H9 (cell line): ENCODE data around the gene JAKMIP1. TPM values are rescaled to one million over a fixed set of nuclear protein-coding genes. Genes with fewer than 3 reads are reported as not detected.

Source experiments
- DNase-seq: peaks from one replicate; pipeline ENCODE4 v3.0.0-alpha.2; 2017
- H2AFZ ChIP-seq: one replicate; pipeline ENCODE4 v1.6.1; 2013; ENCODE audit warnings: mild to moderate bottlenecking, low read length, control low read depth, moderate library complexity
- H2AK5ac ChIP-seq: 2 replicates; pipeline ENCODE4 v1.6.1; 2013; ENCODE audit warnings: low read length, control low read depth, mixed read lengths; ENCODE audit not compliant: insufficient read length
- H2BK120ac ChIP-seq: one replicate; pipeline ENCODE4 v1.6.1; 2013; ENCODE audit warnings: low read depth, mild to moderate bottlenecking, low read length, control low read depth, inconsistent platforms; ENCODE audit not compliant: poor library complexity, severe bottlenecking
- H2BK12ac ChIP-seq: 2 replicates; pipeline ENCODE4 v1.6.1; 2013; ENCODE audit warnings: low read length, control low read depth, mixed read lengths, low read depth; ENCODE audit not compliant: insufficient read length
- H2BK15ac ChIP-seq: 2 replicates; pipeline ENCODE4 v1.6.1; 2013; ENCODE audit warnings: low read depth, low read length, control low read depth
- H2BK20ac ChIP-seq: one replicate; pipeline ENCODE4 v1.6.1; 2013; ENCODE audit warnings: low read depth, mild to moderate bottlenecking, low read length, control low read depth, inconsistent platforms; ENCODE audit not compliant: poor library complexity, severe bottlenecking
- H2BK5ac ChIP-seq: 2 replicates; pipeline ENCODE4 v1.6.1; 2013; ENCODE audit warnings: low read length, control low read depth, mixed read lengths; ENCODE audit not compliant: insufficient read length
- H3K14ac ChIP-seq: 2 replicates; pipeline ENCODE4 v1.6.1; 2013; ENCODE audit warnings: low read length, control low read depth; ENCODE audit not compliant: insufficient read depth
- H3K18ac ChIP-seq: 2 replicates; pipeline ENCODE4 v1.6.1; 2013; ENCODE audit warnings: low read depth, mild to moderate bottlenecking, mixed read lengths, low read length, control low read depth; ENCODE audit not compliant: insufficient read length
- H3K23ac ChIP-seq: 2 replicates; pipeline ENCODE4 v1.6.1; 2013; ENCODE audit warnings: low read length, control low read depth, mixed read lengths, low read depth; ENCODE audit not compliant: insufficient read length
- H3K23me2 ChIP-seq: 2 replicates; pipeline ENCODE4 v1.6.1; 2013; ENCODE audit warnings: low read depth, mild to moderate bottlenecking, mixed read lengths, low read length, control low read depth; ENCODE audit not compliant: insufficient read length, poor library complexity, severe bottlenecking
- H3K27ac ChIP-seq: 2 replicates; pipeline ENCODE4 v1.5.1; 2013; ENCODE audit warnings: low read length, control low read depth, mixed read lengths, low read depth; ENCODE audit not compliant: insufficient read length
- H3K27me3 ChIP-seq: 2 replicates; pipeline ENCODE4 v1.6.1; 2013; ENCODE audit warnings: low read length, control low read depth, inconsistent platforms; ENCODE audit not compliant: insufficient read depth
- H3K4ac ChIP-seq: 2 replicates; pipeline ENCODE4 v1.6.1; 2013; ENCODE audit warnings: low read depth, mild to moderate bottlenecking, control low read depth, inconsistent platforms, low read length, moderate library complexity
- H3K4me1 ChIP-seq: 2 replicates; pipeline ENCODE4 v1.6.1; 2013; ENCODE audit warnings: low read length, control low read depth, inconsistent platforms; ENCODE audit not compliant: insufficient read depth
- H3K4me2 ChIP-seq: 2 replicates; pipeline ENCODE4 v1.6.1; 2013; ENCODE audit warnings: low read length, control low read depth, mixed read lengths; ENCODE audit not compliant: insufficient read length, insufficient read depth
- H3K56ac ChIP-seq: 2 replicates; pipeline ENCODE4 v1.6.1; 2013; ENCODE audit warnings: low read depth, mild to moderate bottlenecking, mixed read lengths, low read length, control low read depth; ENCODE audit not compliant: insufficient read length
- H3K79me1 ChIP-seq: 2 replicates; pipeline ENCODE4 v1.6.1; 2013; ENCODE audit warnings: low read depth, mild to moderate bottlenecking, moderate library complexity, low read length, control low read depth, inconsistent platforms; ENCODE audit not compliant: insufficient read depth, poor library complexity, severe bottlenecking
- H3K79me2 ChIP-seq: 2 replicates; pipeline ENCODE4 v1.6.1; 2013; ENCODE audit warnings: low read length, control low read depth, inconsistent platforms; ENCODE audit not compliant: insufficient read depth
- H3K9ac ChIP-seq: 2 replicates; pipeline ENCODE4 v1.6.1; 2013; ENCODE audit warnings: low read length, control low read depth, mixed read lengths; ENCODE audit not compliant: insufficient read length; ENCODE audit errors: extremely low read depth
- H3K9me3 ChIP-seq: one replicate; pipeline ENCODE4 v1.6.1; 2013; ENCODE audit warnings: low read depth, low read length, inconsistent platforms; ENCODE audit not compliant: control insufficient read depth
- H3T11ph ChIP-seq: one replicate; pipeline ENCODE4 v1.6.1; 2013; ENCODE audit warnings: mild to moderate bottlenecking, low read length, control low read depth, inconsistent platforms
- H4K20me1 ChIP-seq: one replicate; pipeline ENCODE4 v1.6.1; 2013; ENCODE audit not compliant: control insufficient read depth, insufficient read length, insufficient read depth
- H4K5ac ChIP-seq: 2 replicates; pipeline ENCODE4 v1.6.1; 2013; ENCODE audit warnings: low read depth, mild to moderate bottlenecking, mixed read lengths, low read length, control low read depth; ENCODE audit not compliant: insufficient read length
- H4K8ac ChIP-seq: replicated peaks from 2 replicates; pipeline ENCODE4 v1.6.1; 2013; ENCODE audit warnings: low read length, control low read depth, mixed read lengths, low read depth; ENCODE audit not compliant: insufficient read length
- H4K91ac ChIP-seq: 2 replicates; pipeline ENCODE4 v1.6.1; 2013; ENCODE audit warnings: low read depth, mild to moderate bottlenecking, moderate library complexity, mixed read lengths, low read length, control low read depth; ENCODE audit not compliant: insufficient read length
- H3K27ac Mint-ChIP-seq, 3 experiments: 2 replicates in 2 of 3; 3 replicates in 1 of 3; pipeline ENCODE4 v1.8.0; 2020 to 2021; ENCODE audit warnings: mixed read lengths in 3 of 3, mild to moderate bottlenecking in 1 of 3, moderate library complexity in 1 of 3
- H3K27me3 Mint-ChIP-seq: 2 replicates; pipeline ENCODE4 v1.8.0; 2021; ENCODE audit warnings: low read depth, mild to moderate bottlenecking, moderate library complexity, mixed read lengths
- H3K36me3 Mint-ChIP-seq, 3 experiments: 2 replicates in 2 of 3; 3 replicates in 1 of 3; pipeline ENCODE4 v1.8.0; 2020 to 2021; ENCODE audit warnings: low read depth in 3 of 3, mixed read lengths in 3 of 3; ENCODE audit not compliant: insufficient read depth in 1 of 3
- H3K4me1 Mint-ChIP-seq, 2 experiments: 2 replicates each; pipeline ENCODE4 v1.8.0; 2020; ENCODE audit warnings: mixed read lengths in 2 of 2
- H3K4me3 Mint-ChIP-seq, 2 experiments: 2 replicates in 1 of 2; 3 replicates in 1 of 2; pipeline ENCODE4 v1.8.0; 2020 to 2021; ENCODE audit warnings: mild to moderate bottlenecking in 2 of 2, mixed read lengths in 2 of 2, moderate library complexity in 1 of 2
- H3K9me3 Mint-ChIP-seq, 2 experiments: 2 replicates in 1 of 2; 3 replicates in 1 of 2; pipeline ENCODE4 v1.8.0; 2020; ENCODE audit warnings: mild to moderate bottlenecking in 2 of 2, mixed read lengths in 2 of 2, moderate library complexity in 1 of 2
- WGBS: extraction: QIAGEN DNeasy Blood & Tissue Kit; methylation state at CpG from one replicate; pipeline ENCODE4 v1.1.7; 2013; ENCODE audit warnings: missing lambda C conversion rate, low lambda C conversion rate, mixed read lengths; ENCODE audit not compliant: insufficient read length; ENCODE audit errors: extremely low coverage; 5-methylcytosine and 5-hydroxymethylcytosine counted together
- total RNA-seq: library from RNA; stranded (reverse); gene quantifications from 2 replicates; pipeline ENCODE4 v1.2.1, GENCODE V29; 2021
- TF ChIP-seq, protein P1 (sequence below): fragments of 200-600 bp; sonication (generic); conservative IDR thresholded peaks from 3 replicates; pipeline ENCODE4 v1.8.0; 2021; ENCODE audit warnings: antibody characterized with exemption, mild to moderate bottlenecking

JAKMIP1 gene
- total RNA-seq, 1 experiment from 2014 or later = 1.5 TPM

DNA sequence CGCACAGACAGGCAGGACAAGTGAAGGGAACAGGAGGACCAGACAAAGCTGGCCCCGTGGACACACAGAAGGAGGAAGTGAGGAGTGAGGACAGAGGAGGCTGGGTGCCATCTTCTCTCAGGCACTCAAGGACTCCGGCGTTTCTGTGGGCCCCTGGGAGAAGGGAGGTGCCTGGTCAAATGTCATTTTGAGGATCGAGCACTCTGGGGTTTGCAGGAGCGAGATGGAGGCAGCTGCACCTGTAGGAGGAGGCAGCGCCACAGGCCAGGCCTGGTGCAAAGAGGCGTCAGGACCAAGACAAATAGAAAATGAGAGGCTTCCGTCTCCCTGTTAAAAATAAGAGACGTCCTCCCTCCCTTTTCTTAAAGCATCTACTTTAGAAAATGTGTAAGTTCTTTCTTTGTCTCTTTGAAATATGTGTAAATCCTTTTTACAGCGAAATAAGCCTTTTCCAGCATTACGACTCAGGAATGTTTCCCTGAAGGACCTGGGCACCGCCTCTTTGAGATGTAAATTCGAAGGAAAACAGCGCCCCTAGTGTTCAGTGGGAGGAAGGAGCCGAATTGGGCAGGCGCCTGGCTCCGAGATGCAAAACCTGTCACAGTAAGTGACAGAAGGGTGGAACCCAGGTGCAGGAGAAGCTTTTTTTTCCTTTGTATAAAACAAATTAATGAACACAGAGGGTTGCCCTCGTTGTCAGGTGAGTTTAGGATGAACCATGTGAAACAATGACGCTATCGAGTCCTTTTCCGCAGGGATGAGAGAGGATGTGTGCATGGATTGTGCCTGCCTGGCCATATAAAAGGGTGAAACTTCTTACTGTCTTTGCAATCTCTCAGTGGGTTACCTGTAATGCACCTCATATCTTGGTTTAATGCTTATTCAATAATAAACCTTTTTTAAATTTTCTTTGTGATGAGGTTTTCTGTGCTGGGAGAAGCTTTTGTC, 180.8 kb downstream of the JAKMIP1 start:
- DNase-seq = peak; percentile 82
- peaks cover 23 to 26% of the 10 kb centered on the region in 2 experiments for H3K4me1 Mint-ChIP-seq
- Histone ChIP-seq H2BK12ac (no peak overlapping the region), H2BK5ac (no peak overlapping the region), H4K20me1 (no peaks in the 10 kb centered on the region), H3K79me2 (no peaks in the 10 kb centered on the region), H4K5ac (no peak overlapping the region), H3K4me1 (no peaks in the 10 kb centered on the region), H4K91ac (no peak overlapping the region), H2BK20ac (no peak overlapping the region), H3K23ac (no peak overlapping the region), H3K27me3 (no peaks in the 10 kb centered on the region), H3K23me2 (no peaks in the 10 kb centered on the region), H2AFZ (no peak overlapping the region), H3K79me1 (no peaks in the 10 kb centered on the region), H3T11ph (no peak overlapping the region), H3K9me3 (no peaks in the 10 kb centered on the region), H3K56ac (no peak overlapping the region), H3K9ac (no peak overlapping the region), H3K27ac (no peak overlapping the region), H2BK120ac (no peak overlapping the region), H3K4me2 (no peak overlapping the region), H4K8ac (no peak overlapping the region), H3K18ac (no peak overlapping the region), H2BK15ac (no peak overlapping the region), H2AK5ac (no peak overlapping the region), H3K14ac (no peak overlapping the region), H3K4ac (no peak overlapping the region)
- no peaks in the 10 kb centered on the region for H3K36me3 Mint-ChIP-seq
- peak overlapping the region in 1 of 2 experiments; percentile 15; a peak in 1 of 5 replicates for H3K4me3 Mint-ChIP-seq
- H3K27me3 Mint-ChIP-seq = peaks cover 11% of the 10 kb centered on the region
- TF ChIP-seq, protein P1, sequence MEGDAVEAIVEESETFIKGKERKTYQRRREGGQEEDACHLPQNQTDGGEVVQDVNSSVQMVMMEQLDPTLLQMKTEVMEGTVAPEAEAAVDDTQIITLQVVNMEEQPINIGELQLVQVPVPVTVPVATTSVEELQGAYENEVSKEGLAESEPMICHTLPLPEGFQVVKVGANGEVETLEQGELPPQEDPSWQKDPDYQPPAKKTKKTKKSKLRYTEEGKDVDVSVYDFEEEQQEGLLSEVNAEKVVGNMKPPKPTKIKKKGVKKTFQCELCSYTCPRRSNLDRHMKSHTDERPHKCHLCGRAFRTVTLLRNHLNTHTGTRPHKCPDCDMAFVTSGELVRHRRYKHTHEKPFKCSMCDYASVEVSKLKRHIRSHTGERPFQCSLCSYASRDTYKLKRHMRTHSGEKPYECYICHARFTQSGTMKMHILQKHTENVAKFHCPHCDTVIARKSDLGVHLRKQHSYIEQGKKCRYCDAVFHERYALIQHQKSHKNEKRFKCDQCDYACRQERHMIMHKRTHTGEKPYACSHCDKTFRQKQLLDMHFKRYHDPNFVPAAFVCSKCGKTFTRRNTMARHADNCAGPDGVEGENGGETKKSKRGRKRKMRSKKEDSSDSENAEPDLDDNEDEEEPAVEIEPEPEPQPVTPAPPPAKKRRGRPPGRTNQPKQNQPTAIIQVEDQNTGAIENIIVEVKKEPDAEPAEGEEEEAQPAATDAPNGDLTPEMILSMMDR = peak; percentile 95
- H3K9me3 Mint-ChIP-seq = no peaks in the 10 kb centered on the region; a peak in 1 of 5 replicates
- H3K27ac Mint-ChIP-seq = no peak overlapping the region; a peak in 1 of 7 replicates
- no CpG with 5 or more reads among the region's 22 CpGs for WGBS
